ENCODE results near the gene ARL4A. TPM values are rescaled to one million over a fixed set of nuclear protein-coding genes. Genes with fewer than 3 reads are reported as not detected.

The ARL4A gene
- total and polyA plus RNA-seq, 10 of the 15 experiments (the other 5 are each of a cell fraction or from before 2014, with no cell fraction given) = 0.35 to 4.6 (median 2.7) TPM

- TF ChIP-seq BHLHE40 (IDR thresholded peaks at IDR 0.05; ENCODE audit: borderline replicate concordance in 1 of 2, low read depth in 2 of 2, low read length in 1 of 2) = no peak
- no peak for TF ChIP-seq CBX3 (IDR thresholded peaks at IDR 0.05; ENCODE audit: borderline replicate concordance, low read depth)
- TF ChIP-seq MYB (IDR thresholded peaks at IDR 0.05; ENCODE audit: borderline replicate concordance, low read depth, low read length) = no peak
- no peak for TF ChIP-seq POLR2AphosphoS5 (IDR thresholded peaks at IDR 0.05; ENCODE audit: low read length)
These were observed 24.8 kb downstream of the ARL4A start (continued) for GRCh38 chr7:12712236-12712635.

- Histone ChIP-seq H3K4me2 (ENCODE audit: control insufficient read depth, insufficient read depth) (no peak overlapping the region), H3K4me1 (ENCODE audit: control insufficient read depth, insufficient read depth, low read length) (no peaks in the 10 kb centered on the region), H3K9me3 (replicated peaks; ENCODE audit: control insufficient read depth, insufficient read depth, low read length) (no peaks in the 10 kb centered on the region), H3K9ac (ENCODE audit: control insufficient read depth, insufficient read depth, low read length) (no peak overlapping the region), H4K20me1 (ENCODE audit: control insufficient read depth, insufficient read depth) (no peaks in the 10 kb centered on the region), H3K4me3 (no peak overlapping the region), H3K79me2 (ENCODE audit: control insufficient read depth, insufficient read depth, low read length) (no peaks in the 10 kb centered on the region), H3K27me3 (replicated peaks in 1 of 2; ENCODE audit: control insufficient read depth in 2 of 2, insufficient read depth in 2 of 2, low read length in 1 of 2) (no peaks in the 10 kb centered on the region), H3K27ac (ENCODE audit: control insufficient read depth, insufficient read depth) (no peak overlapping the region), H2AFZ (ENCODE audit: control insufficient read depth, low read depth, low read length) (no peak overlapping the region), H3K36me3 (ENCODE audit: control insufficient read depth in 2 of 2, insufficient read depth in 2 of 2, low read length in 1 of 2) (no peaks in the 10 kb centered on the region)
- CTCF ChIA-PET = no interaction called here
- no peak for TF ChIP-seq SKIL (IDR thresholded peaks at IDR 0.05; ENCODE audit: low read depth, poor library complexity, severe bottlenecking)
- TF ChIP-seq BMI1 (IDR thresholded peaks at IDR 0.05; ENCODE audit: borderline replicate concordance) = no peak
- no peak for TF ChIP-seq ZNF207 (IDR thresholded peaks at IDR 0.05; ENCODE audit: borderline replicate concordance)
- no peak for TF ChIP-seq ZNF217 (IDR thresholded peaks at IDR 0.05)
- TF ChIP-seq PBX3 (IDR thresholded peaks at IDR 0.05; ENCODE audit: insufficient replicate concordance, low read depth, low read length) = no peak
- no peak for TF ChIP-seq YBX1 (IDR thresholded peaks at IDR 0.05)
- TF ChIP-seq SUZ12 (IDR thresholded peaks at IDR 0.05; ENCODE audit: unreplicated experiment) = no peak
- TF ChIP-seq MTA2 (IDR thresholded peaks at IDR 0.05; ENCODE audit: low read depth) = no peak
- no peak for TF ChIP-seq IRF4 (IDR thresholded peaks at IDR 0.05; ENCODE audit: low read depth, low read length)
- no peak for TF ChIP-seq ZBTB4 (CRISPR knock-in tag; IDR thresholded peaks at IDR 0.05)
- intact Hi-C loops (cut with micrococcal nuclease; ENCODE audit: unreplicated experiment) (no loop called here), in situ Hi-C loops (cut with MboI) (no loop called here)
- POLR2A ChIA-PET = no interaction called here
- RAD21 ChIA-PET (ENCODE audit: unreplicated experiment) = no interaction called here
- SMC1A ChIA-PET (ENCODE audit: uncharacterized antibody, unreplicated experiment) = no interaction called here
- DNase-seq (ENCODE audit: low read depth, low spot score) (no peak), FAIRE-seq (no peak), ATAC-seq (no peak)
- BruUV-seq (replicated peaks) = no TSS peak
- 62% methylated on average over 1 of the region's 1 CpG for WGBS (ENCODE audit: insufficient coverage, insufficient replicate concordance, low lambda C conversion rate, missing lambda C conversion rate)
These were observed 26.4 kb downstream of the ARL4A start for GRCh38 chr7:12713625-12714378.
